MM.1S (cell line): ENCODE measurements around the gene HELB.

Experiments used
- DNase-seq: peaks from one replicate; pipeline ENCODE4 v3.0.0-alpha.2; 2015
- H2AFZ ChIP-seq: fragments of 300-600 bp; sonication (generic); 2 replicates; pipeline ENCODE4 v1.6.0; 2016; ENCODE audit warnings: antibody characterized with exemption, low read length
- H3F3A ChIP-seq: fragments of 300-600 bp; sonication (generic); 2 replicates; pipeline ENCODE4 v1.6.1; 2016; ENCODE audit warnings: mild to moderate bottlenecking, antibody characterized with exemption, low read length, moderate library complexity, mixed read lengths; ENCODE audit not compliant: insufficient read depth
- H3K27ac ChIP-seq: fragments of 300-600 bp; sonication (generic); 2 replicates; pipeline ENCODE4 v1.5.1; 2016; ENCODE audit warnings: mild to moderate bottlenecking, low read length
- H3K27me3 ChIP-seq: fragments of 300-600 bp; sonication (generic); replicated peaks from 2 replicates; pipeline ENCODE4 v1.6.0; 2016; ENCODE audit warnings: low read length; ENCODE audit not compliant: insufficient read depth
- H3K36me3 ChIP-seq: fragments of 300-600 bp; sonication (generic); replicated peaks from 2 replicates; pipeline ENCODE4 v1.6.1; 2016; ENCODE audit warnings: mild to moderate bottlenecking, low read length, mixed read lengths; ENCODE audit not compliant: insufficient read depth
- H3K4me1 ChIP-seq: fragments of 300-600 bp; sonication (generic); 2 replicates; pipeline ENCODE4 v1.6.1; 2016; ENCODE audit warnings: low read length, mixed read lengths
- H3K4me2 ChIP-seq: fragments of 300-600 bp; sonication (generic); 2 replicates; pipeline ENCODE4 v1.6.0; 2016; ENCODE audit warnings: low read depth, low read length
- H3K4me3 ChIP-seq: fragments of 300-600 bp; sonication (generic); 2 replicates; pipeline ENCODE4 v1.5.1; 2016; ENCODE audit warnings: low read length, mixed read lengths
- H3K79me2 ChIP-seq: fragments of 300-600 bp; sonication (generic); 2 replicates; pipeline ENCODE4 v1.6.1; 2016; ENCODE audit warnings: mixed run types, low read length, mixed read lengths
- H3K9ac ChIP-seq: fragments of 300-600 bp; sonication (generic); 2 replicates; pipeline ENCODE4 v1.6.1; 2016; ENCODE audit warnings: low read length, mixed read lengths
- H3K9me2 ChIP-seq: fragments of 300-600 bp; sonication (generic); replicated peaks from 2 replicates; pipeline ENCODE4 v1.6.1; 2016; ENCODE audit warnings: mild to moderate bottlenecking, low read length, mixed read lengths; ENCODE audit not compliant: insufficient read depth
- H3K9me3 ChIP-seq: fragments of 300-600 bp; sonication (generic); replicated peaks from 2 replicates; pipeline ENCODE4 v1.6.1; 2016; ENCODE audit warnings: mild to moderate bottlenecking, low read length, mixed read lengths; ENCODE audit not compliant: insufficient read depth
- H4K20me1 ChIP-seq: fragments of 300-600 bp; sonication (generic); 2 replicates; pipeline ENCODE4 v1.6.1; 2016; ENCODE audit warnings: mild to moderate bottlenecking, low read length, moderate library complexity, mixed read lengths; ENCODE audit not compliant: insufficient read depth
- CTCF ChIP-seq: fragments of 300-600 bp; sonication (generic); IDR thresholded peaks from 2 replicates; pipeline ENCODE4 v1.5.1; 2016; ENCODE audit warnings: antibody characterized with exemption, low read length, mixed read lengths
- EZH2 ChIP-seq: fragments of 300-600 bp; sonication (generic); optimal IDR thresholded peaks from 2 replicates; pipeline ENCODE3; 2017; ENCODE audit warnings: low read depth, mild to moderate bottlenecking, antibody characterized with exemption, low read length, mixed read lengths
- EZH2phosphoT487 ChIP-seq: fragments of 300-600 bp; sonication (generic); IDR thresholded peaks from 2 replicates; pipeline ENCODE4 v1.6.1; 2018; ENCODE audit warnings: antibody characterized with exemption, low read length

Gene HELB

GRCh38 chr12:66301944-66302826, at the start of gene HELB:
TSS of gene HELB (plus strand) at chr12:66302493. CDS start at chr12:66302604, 111 bp downstream.
- Histone ChIP-seq H3K4me1 (peaks cover 13% of the 10 kb centered on the region; the same call in 1 of the 2 replicates), H3K4me3 (peak within 1 kb of the TSS; percentile 92), H3K9me2 (no peaks in the 10 kb centered on the region), H3F3A (peaks cover 22% of the 10 kb centered on the region), H3K9me3 (no peaks in the 10 kb centered on the region), H3K36me3 (0 out of 2 replicates have a peak, but pooled peaks cover 8% of the 10 kb centered on the region), H3K79me2 (peaks cover 31% of the 10 kb centered on the region), H3K4me2 (peak within 1 kb of the TSS; percentile 87), H2AFZ (peak within 1 kb of the TSS; percentile 92), H3K9ac (peak within 1 kb of the TSS; percentile 87), H3K27ac (peak within 1 kb of the TSS; percentile 98), H3K27me3 (0 out of 2 replicates have a peak, but pooled peaks cover 5% of the 10 kb centered on the region), H4K20me1 (no peaks in the 10 kb centered on the region)
- TF ChIP-seq EZH2 (no peak), EZH2phosphoT487 (no peak), CTCF (no peak)
- peak; percentile 99 for DNase-seq

- H3K4me2 ChIP-seq, result no peak overlapping the region
These were observed 49.5 kb upstream of the HELB start for GRCh38 chr12:66252771-66253170.

GRCh38 chr12:66255737-66256136, 46.6 kb upstream of the HELB start:
- TF ChIP-seq CTCF (no peak), EZH2phosphoT487 (no peak), EZH2 (no peak)

More at GRCh38 chr12:66252771-66253170, 49.5 kb upstream of the HELB start:
- H3K36me3 ChIP-seq, result no peaks in the 10 kb centered on the region
- no peaks in the 10 kb centered on the region for H3K27me3 ChIP-seq
- no peak for TF ChIP-seq EZH2
- H3K9me3 ChIP-seq, result no peaks in the 10 kb centered on the region
- H3K79me2 ChIP-seq, result no peaks in the 10 kb centered on the region
- H3K9me2 ChIP-seq, result no peaks in the 10 kb centered on the region
- no peak overlapping the region for H3K9ac ChIP-seq
- H2AFZ ChIP-seq, result no peak overlapping the region
- DNase-seq, result no peak
- H3K4me3 ChIP-seq, result no peak overlapping the region
- no peaks in the 10 kb centered on the region for H3K4me1 ChIP-seq
- no peak overlapping the region for H3K27ac ChIP-seq
- no peaks in the 10 kb centered on the region for H4K20me1 ChIP-seq
- no peaks in the 10 kb centered on the region for H3F3A ChIP-seq

GRCh38 chr12:66258011-66258410, 44.3 kb upstream of the HELB start:
- H3K9ac ChIP-seq, result no peak overlapping the region
- no peaks in the 10 kb centered on the region for H3K36me3 ChIP-seq
- H3K9me3 ChIP-seq, result no peaks in the 10 kb centered on the region
- no peak for DNase-seq
- no peaks in the 10 kb centered on the region for H3K4me1 ChIP-seq
- H3F3A ChIP-seq, result no peaks in the 10 kb centered on the region
- no peak overlapping the region for H2AFZ ChIP-seq
- TF ChIP-seq EZH2phosphoT487, result no peak
- TF ChIP-seq CTCF, result no peak
- TF ChIP-seq EZH2, result no peak
- no peak overlapping the region for H3K4me2 ChIP-seq
- no peaks in the 10 kb centered on the region for H3K79me2 ChIP-seq
- H3K27me3 ChIP-seq, result no peaks in the 10 kb centered on the region
- no peaks in the 10 kb centered on the region for H3K9me2 ChIP-seq
- H4K20me1 ChIP-seq, result no peaks in the 10 kb centered on the region
- no peak overlapping the region for H3K4me3 ChIP-seq
- no peak overlapping the region for H3K27ac ChIP-seq

More at GRCh38 chr12:66255737-66256136, 46.6 kb upstream of the HELB start:
- Histone ChIP-seq H3K79me2 (no peaks in the 10 kb centered on the region), H3K4me2 (no peak overlapping the region), H3K27me3 (no peaks in the 10 kb centered on the region), H2AFZ (no peak overlapping the region), H3K4me1 (no peaks in the 10 kb centered on the region), H4K20me1 (no peaks in the 10 kb centered on the region), H3K9me3 (no peaks in the 10 kb centered on the region), H3K9ac (no peak overlapping the region), H3K36me3 (no peaks in the 10 kb centered on the region), H3K4me3 (no peak overlapping the region), H3F3A (no peaks in the 10 kb centered on the region), H3K9me2 (no peaks in the 10 kb centered on the region), H3K27ac (no peak overlapping the region)
- DNase-seq, result no peak
